SK-N-SH treated with all-trans-retinoic acid at 6 μM for 48 hours (cell line): Measurements from ENCODE around the gene TTC28.

ENCODE experiments used
- ATAC-seq: fragments of 200-7000 bp; cut with Tn5 transposase; 3 replicates; pipeline ENCODE4 v1.9.1; 2020; ENCODE audit warnings: mild to moderate bottlenecking, moderate library complexity
- ARNTL ChIP-seq: fragments of 450-650 bp; formaldehyde crosslinking; IDR thresholded peaks from 2 replicates; pipeline ENCODE4 v1.5.0; 2020; ENCODE audit warnings: low read depth, mild to moderate bottlenecking, moderate library complexity, borderline replicate concordance
- BACH2 ChIP-seq: fragments of 250-450 bp; sonication (Bioruptor Pico); IDR thresholded peaks from 2 replicates; pipeline ENCODE4 v1.9.0; 2021; ENCODE audit warnings: mild to moderate bottlenecking, borderline replicate concordance
- CREB5 ChIP-seq: fragments of 250-450 bp; sonication (Bioruptor Pico); IDR thresholded peaks from 2 replicates; pipeline ENCODE4 v1.5.1; 2020; ENCODE audit warnings: low read depth, mild to moderate bottlenecking, moderate library complexity
- CSDC2 ChIP-seq: fragments of 250-450 bp; sonication (Bioruptor Pico); IDR thresholded peaks from 2 replicates; pipeline ENCODE4 v1.5.0; 2020; ENCODE audit warnings: mild to moderate bottlenecking, moderate library complexity
- ESRRG ChIP-seq: fragments of 250-450 bp; sonication (Bioruptor Pico); IDR thresholded peaks from 2 replicates; pipeline ENCODE4 v1.6.1; 2021; ENCODE audit warnings: mild to moderate bottlenecking
- GLIS3 ChIP-seq: fragments of 250-450 bp; sonication (Bioruptor Pico); IDR thresholded peaks from 2 replicates; pipeline ENCODE4 v1.5.0; 2020; ENCODE audit warnings: mild to moderate bottlenecking, moderate library complexity
- ISL1 ChIP-seq: fragments of 250-450 bp; sonication (Bioruptor Pico); IDR thresholded peaks from 2 replicates; pipeline ENCODE4 v2.1.2; 2022; ENCODE audit warnings: mild to moderate bottlenecking, moderate library complexity
- OSR1 ChIP-seq: fragments of 250-450 bp; sonication (Bioruptor Pico); IDR thresholded peaks from 2 replicates; pipeline ENCODE4 v1.8.0; 2022; ENCODE audit warnings: moderate library complexity, mild to moderate bottlenecking, inconsistent platforms
- RARB ChIP-seq: fragments of 250-450 bp; sonication (Bioruptor Pico); IDR thresholded peaks from 2 replicates; pipeline ENCODE4 v1.8.0; 2021; ENCODE audit warnings: mild to moderate bottlenecking, moderate library complexity
- SNAI2 ChIP-seq: fragments of 250-450 bp; sonication (Bioruptor Pico); IDR thresholded peaks from 2 replicates; pipeline ENCODE4 v1.5.0; 2020; ENCODE audit warnings: mild to moderate bottlenecking, moderate library complexity
- TOX ChIP-seq: fragments of 250-450 bp; sonication (Bioruptor Pico); IDR thresholded peaks from 2 replicates; pipeline ENCODE4 v1.8.0; 2021; ENCODE audit warnings: mild to moderate bottlenecking, moderate library complexity, borderline replicate concordance
- ZFP3 ChIP-seq: fragments of 250-450 bp; sonication (Bioruptor Pico); IDR thresholded peaks from 2 replicates; pipeline ENCODE4 v1.5.0; 2020; ENCODE audit warnings: mild to moderate bottlenecking, moderate library complexity
- ZFP30 ChIP-seq: fragments of 450-650 bp; formaldehyde crosslinking; IDR thresholded peaks from 2 replicates; pipeline ENCODE4 v1.5.0; 2022; ENCODE audit warnings: mild to moderate bottlenecking, moderate library complexity
- ZNF565 ChIP-seq: fragments of 450-650 bp; formaldehyde crosslinking; conservative IDR thresholded peaks from 2 replicates; pipeline ENCODE4 v1.5.0; 2020; ENCODE audit warnings: low read depth, mild to moderate bottlenecking, moderate library complexity
- ZNF70 ChIP-seq: fragments of 450-650 bp; formaldehyde crosslinking; IDR thresholded peaks from 2 replicates; pipeline ENCODE4 v1.5.0; 2020; ENCODE audit warnings: mild to moderate bottlenecking, moderate library complexity
- ZNF8 ChIP-seq: fragments of 450-650 bp; formaldehyde crosslinking; IDR thresholded peaks from 2 replicates; pipeline ENCODE4 v1.5.0; 2020; ENCODE audit warnings: mild to moderate bottlenecking, moderate library complexity
- TF ChIP-seq, protein P1 (sequence below): fragments of 250-450 bp; sonication (Bioruptor Pico); IDR thresholded peaks from 2 replicates; pipeline ENCODE4 v1.5.1; 2021; ENCODE audit warnings: mild to moderate bottlenecking, moderate library complexity
- TF ChIP-seq, protein P2 (sequence below): fragments of 250-450 bp; sonication (Bioruptor Pico); IDR thresholded peaks from 2 replicates; pipeline ENCODE4 v1.5.0; 2020; ENCODE audit warnings: mild to moderate bottlenecking, moderate library complexity

The TTC28 gene

DNA sequence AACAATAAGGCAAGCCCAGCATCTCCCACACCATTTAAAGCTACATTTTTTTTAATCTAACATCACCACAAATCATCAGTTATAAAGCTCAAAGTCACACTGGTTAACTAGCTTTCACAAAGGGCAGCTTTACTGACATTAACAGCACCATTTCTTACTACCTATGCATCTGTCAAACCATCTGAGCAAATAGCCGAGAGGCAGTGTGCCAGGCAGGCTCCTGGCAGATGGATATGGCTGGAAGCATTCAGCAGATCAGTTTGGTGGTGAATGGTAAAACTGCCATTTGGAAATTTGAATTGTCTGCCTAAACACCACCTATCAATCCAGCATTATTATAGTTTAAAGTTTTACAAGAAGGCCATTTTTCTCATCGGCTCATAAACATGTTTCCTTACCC, 131.2 kb downstream of the TTC28 start (continued):
- no peak for TF ChIP-seq SNAI2 (CRISPR knock-in tag)
- TF ChIP-seq ESRRG (CRISPR knock-in tag), result no peak
- no peak for TF ChIP-seq ZFP30 (CRISPR knock-in tag)
- TF ChIP-seq CREB5 (CRISPR knock-in tag), result no peak

- TF ChIP-seq RARB (CRISPR knock-in tag) (no peak), ZNF565 (no peak), ISL1 (CRISPR knock-in tag) (peak; percentile 85), GLIS3 (no peak), ARNTL (no peak), TOX (CRISPR knock-in tag) (peak; percentile 52; the same call in 1 of the 2 replicates), CSDC2 (no peak)
- TF ChIP-seq, protein P1, sequence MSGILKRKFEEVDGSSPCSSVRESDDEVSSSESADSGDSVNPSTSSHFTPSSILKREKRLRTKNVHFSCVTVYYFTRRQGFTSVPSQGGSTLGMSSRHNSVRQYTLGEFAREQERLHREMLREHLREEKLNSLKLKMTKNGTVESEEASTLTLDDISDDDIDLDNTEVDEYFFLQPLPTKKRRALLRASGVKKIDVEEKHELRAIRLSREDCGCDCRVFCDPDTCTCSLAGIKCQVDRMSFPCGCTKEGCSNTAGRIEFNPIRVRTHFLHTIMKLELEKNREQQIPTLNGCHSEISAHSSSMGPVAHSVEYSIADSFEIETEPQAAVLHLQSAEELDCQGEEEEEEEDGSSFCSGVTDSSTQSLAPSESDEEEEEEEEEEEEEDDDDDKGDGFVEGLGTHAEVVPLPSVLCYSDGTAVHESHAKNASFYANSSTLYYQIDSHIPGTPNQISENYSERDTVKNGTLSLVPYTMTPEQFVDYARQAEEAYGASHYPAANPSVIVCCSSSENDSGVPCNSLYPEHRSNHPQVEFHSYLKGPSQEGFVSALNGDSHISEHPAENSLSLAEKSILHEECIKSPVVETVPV (CRISPR knock-in tag), result no peak
- TF ChIP-seq, protein P2, sequence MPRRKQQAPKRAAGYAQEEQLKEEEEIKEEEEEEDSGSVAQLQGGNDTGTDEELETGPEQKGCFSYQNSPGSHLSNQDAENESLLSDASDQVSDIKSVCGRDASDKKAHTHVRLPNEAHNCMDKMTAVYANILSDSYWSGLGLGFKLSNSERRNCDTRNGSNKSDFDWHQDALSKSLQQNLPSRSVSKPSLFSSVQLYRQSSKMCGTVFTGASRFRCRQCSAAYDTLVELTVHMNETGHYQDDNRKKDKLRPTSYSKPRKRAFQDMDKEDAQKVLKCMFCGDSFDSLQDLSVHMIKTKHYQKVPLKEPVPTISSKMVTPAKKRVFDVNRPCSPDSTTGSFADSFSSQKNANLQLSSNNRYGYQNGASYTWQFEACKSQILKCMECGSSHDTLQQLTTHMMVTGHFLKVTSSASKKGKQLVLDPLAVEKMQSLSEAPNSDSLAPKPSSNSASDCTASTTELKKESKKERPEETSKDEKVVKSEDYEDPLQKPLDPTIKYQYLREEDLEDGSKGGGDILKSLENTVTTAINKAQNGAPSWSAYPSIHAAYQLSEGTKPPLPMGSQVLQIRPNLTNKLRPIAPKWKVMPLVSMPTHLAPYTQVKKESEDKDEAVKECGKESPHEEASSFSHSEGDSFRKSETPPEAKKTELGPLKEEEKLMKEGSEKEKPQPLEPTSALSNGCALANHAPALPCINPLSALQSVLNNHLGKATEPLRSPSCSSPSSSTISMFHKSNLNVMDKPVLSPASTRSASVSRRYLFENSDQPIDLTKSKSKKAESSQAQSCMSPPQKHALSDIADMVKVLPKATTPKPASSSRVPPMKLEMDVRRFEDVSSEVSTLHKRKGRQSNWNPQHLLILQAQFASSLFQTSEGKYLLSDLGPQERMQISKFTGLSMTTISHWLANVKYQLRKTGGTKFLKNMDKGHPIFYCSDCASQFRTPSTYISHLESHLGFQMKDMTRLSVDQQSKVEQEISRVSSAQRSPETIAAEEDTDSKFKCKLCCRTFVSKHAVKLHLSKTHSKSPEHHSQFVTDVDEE, result no peak
- peak; percentile 93 for ATAC-seq
These were observed 132.4 kb downstream of the TTC28 start for GRCh38 chr22:28547132-28547842.

DNA sequence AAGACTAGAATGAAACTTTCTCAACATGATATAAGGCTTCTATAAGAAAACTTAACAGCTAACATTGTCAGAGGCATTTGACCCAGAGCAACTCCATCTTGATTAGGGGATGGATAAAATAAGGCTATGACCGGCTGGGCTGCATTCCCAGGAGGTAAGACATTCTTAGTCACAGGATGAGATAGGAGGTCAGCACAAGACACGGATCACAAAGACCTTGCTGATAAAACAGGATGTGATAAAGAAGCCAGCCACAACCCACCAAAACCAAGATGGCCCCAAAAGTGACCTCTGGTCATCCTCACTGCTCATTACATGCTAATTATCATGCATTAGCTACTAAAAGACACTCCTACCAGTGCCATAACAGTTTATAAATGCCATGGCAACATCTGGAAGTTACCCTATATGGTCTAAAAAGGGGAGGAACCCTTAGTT, 135.2 kb downstream of the TTC28 start:
- TF ChIP-seq ISL1 (CRISPR knock-in tag), result no peak
- TF ChIP-seq ZFP3, result peak; percentile 59; the same call in 1 of the 2 replicates
- ATAC-seq, result no peak

DNA sequence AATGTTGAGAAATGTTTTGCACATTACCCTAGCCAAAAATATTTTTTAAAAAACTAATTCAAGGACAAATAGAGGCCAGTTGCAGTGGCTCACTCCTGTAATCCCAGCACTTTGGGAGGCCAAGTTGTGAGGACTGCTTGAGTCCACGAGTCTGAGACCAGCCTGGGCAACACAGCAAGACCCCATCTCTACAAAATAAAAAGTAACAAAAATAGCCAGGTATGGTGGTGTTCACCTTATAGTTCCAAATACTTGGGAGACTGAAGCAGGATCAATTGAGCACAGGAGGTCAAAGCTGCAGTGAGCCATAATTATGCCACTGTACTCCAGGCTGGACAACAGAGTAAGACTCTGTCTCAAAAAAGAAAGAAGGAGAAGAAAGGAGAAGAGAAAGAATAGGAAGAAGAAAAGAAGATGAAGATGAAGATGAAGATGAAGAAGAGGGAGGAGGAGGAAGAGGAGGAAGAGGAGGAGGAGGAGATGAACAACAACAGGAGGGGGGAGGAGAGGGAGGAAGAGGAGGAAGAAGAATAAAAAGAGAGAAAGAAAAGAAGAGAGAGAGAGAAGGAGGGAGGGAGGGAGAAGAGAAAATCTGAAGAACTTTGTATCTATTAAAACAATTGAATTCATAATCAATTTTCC, 136.5 kb downstream of the TTC28 start:
- TF ChIP-seq RARB (CRISPR knock-in tag) (no peak), ZFP3 (no peak), OSR1 (CRISPR knock-in tag) (no peak), ZNF565 (no peak), ZNF8 (CRISPR knock-in tag) (no peak), CSDC2 (no peak)
- ATAC-seq, result no peak

GRCh38 chr22:28541137-28541536, 138.5 kb downstream of the TTC28 start:
- TF ChIP-seq ZNF70 (CRISPR knock-in tag), result no peak
- TF ChIP-seq BACH2 (CRISPR knock-in tag), result no peak
- no peak for TF ChIP-seq ISL1 (CRISPR knock-in tag)
- TF ChIP-seq, protein P2, result no peak
- no peak for ATAC-seq
